GM15510 (cell line): ENCODE results near the gene CCDC50.
A peak's percentile ranks its signal among the peaks of the same experiment; 100 is the strongest.

Experiments
- POLR2A ChIP-seq: IDR thresholded peaks from 3 replicates; pipeline ENCODE4 v1.6.1; 2011; ENCODE audit warnings: borderline replicate concordance; ENCODE audit not compliant: insufficient read length; ENCODE audit errors: extremely low read depth

CCDC50 gene

GRCh38 chr3:191328962-191329653 lies at the start of gene CCDC50:
TSS of gene CCDC50 (plus strand) at chr3:191329394. CDS start at chr3:191329675, 281 bp downstream.
- peak; percentile 74 for TF ChIP-seq POLR2A

- no peak for TF ChIP-seq POLR2A
Measured at GRCh38 chr3:191280111-191280510, 49.1 kb upstream of the CCDC50 start.

- no peak for TF ChIP-seq POLR2A
Measured at GRCh38 chr3:191280882-191281281, 48.3 kb upstream of the CCDC50 start.

- no peak for TF ChIP-seq POLR2A
Measured at GRCh38 chr3:191282251-191283185, 46.7 kb upstream of the CCDC50 start.

GRCh38 chr3:191283400-191283799 lies 45.8 kb upstream of the CCDC50 start:
- no peak for TF ChIP-seq POLR2A

- no peak for TF ChIP-seq POLR2A
Measured at GRCh38 chr3:191290311-191291025, 38.7 kb upstream of the CCDC50 start.

- no peak for TF ChIP-seq POLR2A
Measured at GRCh38 chr3:191292243-191293015, 36.8 kb upstream of the CCDC50 start.

GRCh38 chr3:191294291-191294690 lies 34.9 kb upstream of the CCDC50 start:
- no peak for TF ChIP-seq POLR2A

- no peak for TF ChIP-seq POLR2A
Measured at GRCh38 chr3:191296041-191296541, 33.1 kb upstream of the CCDC50 start.

- no peak for TF ChIP-seq POLR2A
Measured at GRCh38 chr3:191298846-191299245, 30.3 kb upstream of the CCDC50 start.

- no peak for TF ChIP-seq POLR2A
Measured at GRCh38 chr3:191300422-191300821, 28.8 kb upstream of the CCDC50 start.

GRCh38 chr3:191301017-191301416 lies 28.2 kb upstream of the CCDC50 start:
- no peak for TF ChIP-seq POLR2A

GRCh38 chr3:191301782-191302411 lies 27.3 kb upstream of the CCDC50 start:
- no peak for TF ChIP-seq POLR2A

GRCh38 chr3:191302451-191302850 lies 26.7 kb upstream of the CCDC50 start:
- TF ChIP-seq POLR2A = no peak
